Neural progenitor cell (in vitro differentiated cells): ENCODE results near the gene GOLGB1.

ENCODE experiments used
- EZH2 ChIP-seq: fragments of 200-600 bp; sonication (generic); IDR thresholded peaks from 2 replicates; pipeline ENCODE4 v1.6.1; 2017; ENCODE audit warnings: antibody characterized with exemption, mild to moderate bottlenecking, moderate library complexity
- EZH2phosphoT487 ChIP-seq: fragments of 200-600 bp; sonication (generic); IDR thresholded peaks from 2 replicates; pipeline ENCODE4 v1.6.1; 2017; ENCODE audit warnings: antibody characterized with exemption
- TF ChIP-seq, protein P1 (sequence below): fragments of 200-600 bp; sonication (generic); IDR thresholded peaks from 2 replicates; pipeline ENCODE4 v1.5.1; 2017; ENCODE audit warnings: antibody characterized with exemption, mild to moderate bottlenecking

DNA sequence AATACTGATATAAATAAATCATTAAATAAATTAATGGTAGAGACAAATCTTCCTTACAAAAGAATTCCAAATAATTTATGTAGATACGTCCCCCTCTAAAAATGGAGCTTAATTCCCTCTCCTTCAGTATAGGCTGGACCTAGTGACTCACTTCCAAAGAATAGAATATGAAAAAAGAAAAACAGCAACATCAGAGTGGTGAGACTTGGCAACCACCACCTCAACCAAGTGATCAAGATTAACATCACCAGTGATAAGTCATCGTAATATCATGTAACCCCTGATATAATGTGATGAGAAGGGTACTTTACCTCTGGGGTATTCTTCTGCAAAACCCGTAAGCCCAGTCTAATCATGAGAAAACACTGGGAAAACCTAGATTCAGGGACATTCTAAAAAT, 13.4 kb downstream of the GOLGB1 start:
- TF ChIP-seq EZH2 (no peak), EZH2phosphoT487 (no peak)
- TF ChIP-seq, protein P1, sequence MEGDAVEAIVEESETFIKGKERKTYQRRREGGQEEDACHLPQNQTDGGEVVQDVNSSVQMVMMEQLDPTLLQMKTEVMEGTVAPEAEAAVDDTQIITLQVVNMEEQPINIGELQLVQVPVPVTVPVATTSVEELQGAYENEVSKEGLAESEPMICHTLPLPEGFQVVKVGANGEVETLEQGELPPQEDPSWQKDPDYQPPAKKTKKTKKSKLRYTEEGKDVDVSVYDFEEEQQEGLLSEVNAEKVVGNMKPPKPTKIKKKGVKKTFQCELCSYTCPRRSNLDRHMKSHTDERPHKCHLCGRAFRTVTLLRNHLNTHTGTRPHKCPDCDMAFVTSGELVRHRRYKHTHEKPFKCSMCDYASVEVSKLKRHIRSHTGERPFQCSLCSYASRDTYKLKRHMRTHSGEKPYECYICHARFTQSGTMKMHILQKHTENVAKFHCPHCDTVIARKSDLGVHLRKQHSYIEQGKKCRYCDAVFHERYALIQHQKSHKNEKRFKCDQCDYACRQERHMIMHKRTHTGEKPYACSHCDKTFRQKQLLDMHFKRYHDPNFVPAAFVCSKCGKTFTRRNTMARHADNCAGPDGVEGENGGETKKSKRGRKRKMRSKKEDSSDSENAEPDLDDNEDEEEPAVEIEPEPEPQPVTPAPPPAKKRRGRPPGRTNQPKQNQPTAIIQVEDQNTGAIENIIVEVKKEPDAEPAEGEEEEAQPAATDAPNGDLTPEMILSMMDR = no peak
